Parathyroid adenoma (tissue), 2 donors: ENCODE results near the gene RANBP9.

Experiments
- H2AFZ ChIP-seq: fragments of 300-600 bp; sonication (generic); one replicate; pipeline ENCODE4 v1.7.0; 2017; ENCODE audit warnings: antibody characterized with exemption, mild to moderate bottlenecking
- H3K27ac ChIP-seq: fragments of 300-600 bp; sonication (generic); one replicate; pipeline ENCODE4 v1.7.0; 2017
- H3K27me3 ChIP-seq: fragments of 300-600 bp; sonication (generic); one replicate; pipeline ENCODE4 v1.7.0; 2017; ENCODE audit warnings: low read length; ENCODE audit not compliant: control insufficient read depth, insufficient read depth
- H3K36me3 ChIP-seq: fragments of 300-600 bp; sonication (generic); one replicate; pipeline ENCODE4 v1.7.0; 2017; ENCODE audit warnings: low read length; ENCODE audit not compliant: control insufficient read depth, insufficient read depth
- H3K4me1 ChIP-seq: fragments of 300-600 bp; sonication (generic); one replicate; pipeline ENCODE4 v1.7.0; 2017; ENCODE audit warnings: control low read depth
- H3K4me2 ChIP-seq: fragments of 300-600 bp; sonication (generic); one replicate; pipeline ENCODE4 v1.7.0; 2017; ENCODE audit warnings: low read length
- H3K4me3 ChIP-seq: fragments of 300-600 bp; sonication (generic); one replicate; pipeline ENCODE4 v1.7.0; 2017; ENCODE audit warnings: low read depth, low read length
- H3K79me2 ChIP-seq: fragments of 300-600 bp; sonication (generic); one replicate; pipeline ENCODE4 v1.7.0; 2017; ENCODE audit warnings: control low read depth
- H3K9ac ChIP-seq: fragments of 300-600 bp; sonication (generic); one replicate; pipeline ENCODE4 v1.7.0; 2017; ENCODE audit warnings: mild to moderate bottlenecking
- H3K9me3 ChIP-seq: fragments of 300-600 bp; sonication (generic); one replicate; pipeline ENCODE4 v1.7.0; 2017; ENCODE audit warnings: low read length; ENCODE audit not compliant: control insufficient read depth
- CTCF ChIP-seq: fragments of 300-600 bp; sonication (generic); IDR thresholded peaks from one replicate; pipeline ENCODE4 v1.7.0; 2017; ENCODE audit warnings: antibody characterized with exemption, mild to moderate bottlenecking
- donor health status: primary hyperparathyroidism.

Gene RANBP9

GRCh38 chr6:13683038-13683437 lies 28.6 kb downstream of the RANBP9 start:
- H3K4me2 ChIP-seq: no peak overlapping the region
- H3K27ac ChIP-seq: no peak overlapping the region
- H3K4me3 ChIP-seq: no peak overlapping the region
- TF ChIP-seq CTCF: no peak
- no peaks in the 10 kb centered on the region for H3K9me3 ChIP-seq
- H2AFZ ChIP-seq: no peak overlapping the region
- no peaks in the 10 kb centered on the region for H3K36me3 ChIP-seq
- no peak overlapping the region for H3K9ac ChIP-seq
- H3K4me1 ChIP-seq: no peaks in the 10 kb centered on the region
- H3K27me3 ChIP-seq: no peaks in the 10 kb centered on the region
- peaks cover 51% of the 10 kb centered on the region for H3K79me2 ChIP-seq

- TF ChIP-seq CTCF: no peak
- Histone ChIP-seq H3K4me2 (no peak overlapping the region), H3K9ac (no peak overlapping the region), H3K27me3 (no peaks in the 10 kb centered on the region), H3K79me2 (peaks cover 57% of the 10 kb centered on the region), H3K36me3 (no peaks in the 10 kb centered on the region), H3K27ac (no peak overlapping the region), H2AFZ (no peak overlapping the region), H3K4me1 (no peaks in the 10 kb centered on the region), H3K4me3 (no peak overlapping the region), H3K9me3 (no peaks in the 10 kb centered on the region)
Observed at GRCh38 chr6:13682346-13682745, 29.3 kb downstream of the RANBP9 start.

GRCh38 chr6:13681305-13682061 lies 30.2 kb downstream of the RANBP9 start:
- Histone ChIP-seq H3K27ac (no peak overlapping the region), H3K9ac (no peak overlapping the region), H3K9me3 (no peaks in the 10 kb centered on the region)

GRCh38 chr6:13680448-13680968 lies 31.1 kb downstream of the RANBP9 start:
- no peak overlapping the region for H3K9ac ChIP-seq
- H2AFZ ChIP-seq: no peak overlapping the region
- no peak for TF ChIP-seq CTCF
- H3K4me1 ChIP-seq: no peaks in the 10 kb centered on the region
- H3K36me3 ChIP-seq: no peaks in the 10 kb centered on the region
- no peak overlapping the region for H3K4me3 ChIP-seq
- no peaks in the 10 kb centered on the region for H3K27me3 ChIP-seq
- no peak overlapping the region for H3K4me2 ChIP-seq
- H3K9me3 ChIP-seq: no peaks in the 10 kb centered on the region
- H3K79me2 ChIP-seq: peaks cover 51% of the 10 kb centered on the region
- H3K27ac ChIP-seq: no peak overlapping the region

More at GRCh38 chr6:13681305-13682061, 30.2 kb downstream of the RANBP9 start:
- Histone ChIP-seq H3K4me1 (no peaks in the 10 kb centered on the region), H3K4me3 (no peak overlapping the region), H3K27me3 (no peaks in the 10 kb centered on the region), H2AFZ (no peak overlapping the region), H3K79me2 (peaks cover 55% of the 10 kb centered on the region), H3K36me3 (no peaks in the 10 kb centered on the region), H3K4me2 (no peak overlapping the region)
- TF ChIP-seq CTCF: no peak

- H3K9ac ChIP-seq: no peak overlapping the region
- no peaks in the 10 kb centered on the region for H3K36me3 ChIP-seq
- H3K4me1 ChIP-seq: no peaks in the 10 kb centered on the region
- no peak overlapping the region for H2AFZ ChIP-seq
- peaks cover 48% of the 10 kb centered on the region for H3K79me2 ChIP-seq
- no peak overlapping the region for H3K4me3 ChIP-seq
- no peaks in the 10 kb centered on the region for H3K27me3 ChIP-seq
- TF ChIP-seq CTCF: no peak
- no peaks in the 10 kb centered on the region for H3K9me3 ChIP-seq
- H3K27ac ChIP-seq: no peak overlapping the region
- no peak overlapping the region for H3K4me2 ChIP-seq
Observed at GRCh38 chr6:13679996-13680395, 31.6 kb downstream of the RANBP9 start.
